NCI-H446 treated with DMSO at 0.1 percent for 48 hours (cell line): ENCODE data around the gene WIF1.

Source experiments
- DNase-seq: peaks from one replicate; lab custom pipeline; 2025; lab: John Stamatoyannopoulos, UW

WIF1 gene

DNA sequence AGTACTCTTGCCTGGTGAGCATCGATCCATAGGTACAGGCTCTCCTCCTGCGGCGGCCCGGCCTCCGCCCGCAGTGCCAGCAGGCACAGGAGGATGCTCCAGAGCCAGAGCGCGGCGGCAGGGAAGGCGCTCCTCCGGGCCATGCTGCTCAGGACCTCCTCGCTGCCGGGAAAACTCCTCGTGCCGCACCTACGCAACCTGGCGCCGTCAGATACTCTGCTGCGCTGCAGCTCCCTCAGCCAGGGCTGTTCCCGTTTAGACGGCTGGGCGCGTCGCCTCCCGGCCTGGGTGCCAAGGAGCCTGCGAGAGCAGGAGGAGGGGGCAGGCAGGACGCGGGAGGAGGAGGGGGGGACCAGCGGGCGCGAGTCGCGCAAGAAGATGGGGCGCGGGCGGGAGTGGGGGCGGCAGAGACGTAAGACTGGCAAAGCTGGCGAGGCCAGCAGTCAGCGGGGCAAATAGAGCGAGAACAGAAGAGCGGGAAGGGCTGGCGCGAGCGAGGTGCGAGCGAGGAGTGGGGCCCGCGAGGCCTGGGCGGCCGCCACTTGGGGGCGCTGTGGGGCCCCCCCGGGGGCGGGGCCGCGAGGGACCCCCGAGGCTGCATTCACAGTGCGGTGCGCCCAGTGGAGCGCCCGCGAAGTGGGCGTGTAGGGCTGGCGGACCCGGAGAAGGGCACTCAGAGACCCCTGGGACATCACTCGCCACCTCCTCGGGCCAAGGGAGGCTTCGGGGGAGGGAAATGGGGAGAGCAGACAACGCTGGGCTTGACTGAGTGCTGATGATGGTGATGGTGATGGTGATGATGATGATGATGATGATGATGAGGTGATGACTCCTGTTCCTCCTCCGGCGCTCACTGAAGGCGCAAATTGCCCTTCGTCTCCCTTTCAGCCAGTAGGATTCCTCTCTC, at the start of gene WIF1:
TSS of gene WIF1 (minus strand) at position 257 of the 907 bp plus-strand sequence. CDS start at position 143, 114 bp downstream.
- no peak for DNase-seq

GRCh38 chr12:65170209-65170881, 49.2 kb upstream of the WIF1 start:
- no peak for DNase-seq

- DNase-seq = peak; percentile 72
These were observed 48.5 kb upstream of the WIF1 start, which contains the start of gene LEMD3 for GRCh38 chr12:65169320-65170208. Gene LEMD3 (plus strand): TSS chr12:65169583. CDS start chr12:65169597, 14 bp downstream.

DNA sequence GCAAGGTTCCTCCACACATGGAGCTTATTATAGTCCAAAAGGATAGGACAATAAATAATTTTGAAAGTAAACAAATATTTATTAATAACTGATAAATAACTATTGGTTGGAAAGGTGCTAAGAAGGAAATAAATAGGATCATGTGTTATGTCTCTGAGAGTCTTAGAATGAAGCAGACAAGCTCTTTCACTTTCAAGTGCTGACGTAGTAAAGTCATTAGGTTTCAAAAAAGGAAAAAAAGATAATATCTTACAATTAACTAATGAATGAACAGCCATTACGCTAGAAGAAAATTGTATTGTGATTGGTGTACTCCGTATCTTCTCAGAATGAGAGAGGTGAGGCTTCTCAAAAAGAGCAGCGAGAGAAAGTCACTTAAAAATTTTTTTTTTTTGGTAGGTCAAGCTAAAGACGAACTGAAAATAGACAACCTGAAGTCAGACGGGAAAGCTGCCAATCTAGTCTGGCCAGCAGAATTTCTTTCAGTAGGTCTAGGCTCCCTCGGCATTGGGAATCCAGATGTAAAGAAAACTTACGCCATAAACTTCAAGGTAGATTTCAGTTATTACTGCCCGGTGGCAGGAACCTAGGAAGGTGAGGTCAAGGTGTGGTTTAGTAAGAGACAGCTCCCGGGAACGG, 47.7 kb upstream of the WIF1 start:
- no peak for DNase-seq

- DNase-seq = no peak
These were observed 43.7 kb upstream of the WIF1 start for GRCh38 chr12:65164774-65165173.

- DNase-seq = no peak
These were observed 43.1 kb upstream of the WIF1 start for GRCh38 chr12:65164244-65164643.

GRCh38 chr12:65162609-65163008, 41.5 kb upstream of the WIF1 start:
- no peak for DNase-seq

DNA sequence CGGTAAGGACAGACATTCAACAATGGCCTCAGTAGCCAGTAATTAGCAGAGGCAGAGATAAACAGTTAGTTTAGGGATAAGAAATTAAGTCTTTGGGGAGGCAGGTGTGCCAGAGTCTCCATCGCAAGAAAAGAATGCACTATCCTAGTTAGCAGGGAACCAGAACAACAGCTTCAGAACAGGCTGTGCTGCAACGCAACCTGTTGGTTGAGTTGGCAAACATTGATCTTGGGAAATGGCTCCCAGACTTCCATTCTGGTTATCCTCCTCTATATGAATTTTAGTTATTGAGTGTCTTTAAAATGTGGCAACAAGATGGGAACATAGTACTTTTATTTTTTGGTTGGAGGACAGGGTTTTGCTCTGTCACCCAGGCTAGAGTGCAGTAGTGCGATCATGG, 36.0 kb upstream of the WIF1 start:
- DNase-seq = no peak

- no peak for DNase-seq
These were observed 35.3 kb upstream of the WIF1 start for GRCh38 chr12:65156366-65156841.

DNA sequence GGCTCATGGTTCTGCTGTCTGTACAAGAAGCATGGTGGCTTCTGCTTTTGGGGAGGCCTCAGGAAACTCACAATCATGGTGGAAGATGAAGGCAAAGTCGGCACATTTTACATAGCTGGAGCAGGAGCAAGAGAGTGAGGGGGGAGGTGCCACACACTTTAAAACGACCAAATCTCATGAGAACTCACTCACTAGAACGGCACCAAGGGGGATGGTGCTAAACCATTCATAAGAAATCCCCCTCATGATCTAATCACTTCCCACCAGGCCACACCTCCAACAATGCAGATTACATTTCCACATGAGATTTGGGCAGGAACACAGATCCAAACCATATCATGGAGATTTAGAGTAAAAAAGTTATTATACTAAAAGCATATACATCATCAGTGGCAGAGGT, 34.7 kb upstream of the WIF1 start:
- DNase-seq = no peak

DNA sequence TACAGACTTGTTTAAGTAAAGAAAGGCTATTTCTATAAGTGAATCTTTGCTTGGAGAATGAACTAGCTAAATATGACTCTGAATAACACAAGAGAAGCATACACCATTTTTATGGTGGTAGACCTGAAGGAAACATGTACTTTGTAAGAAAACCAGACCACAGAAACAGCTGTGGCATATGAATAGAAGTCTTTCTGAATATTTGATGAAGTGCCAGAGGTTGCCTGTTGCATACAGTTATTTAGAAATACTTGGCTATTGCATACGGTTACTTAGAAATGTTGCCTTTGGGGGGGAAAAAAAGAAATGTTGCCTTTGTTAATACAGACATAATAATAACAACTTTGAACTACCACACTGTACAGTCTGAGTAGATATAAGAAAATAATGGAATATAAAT, 31.5 kb upstream of the WIF1 start:
- DNase-seq = no peak

GRCh38 chr12:65152012-65152411, 30.9 kb upstream of the WIF1 start:
- DNase-seq = no peak

- no peak for DNase-seq
These were observed 26.3 kb upstream of the WIF1 start for GRCh38 chr12:65147312-65147905.

DNA sequence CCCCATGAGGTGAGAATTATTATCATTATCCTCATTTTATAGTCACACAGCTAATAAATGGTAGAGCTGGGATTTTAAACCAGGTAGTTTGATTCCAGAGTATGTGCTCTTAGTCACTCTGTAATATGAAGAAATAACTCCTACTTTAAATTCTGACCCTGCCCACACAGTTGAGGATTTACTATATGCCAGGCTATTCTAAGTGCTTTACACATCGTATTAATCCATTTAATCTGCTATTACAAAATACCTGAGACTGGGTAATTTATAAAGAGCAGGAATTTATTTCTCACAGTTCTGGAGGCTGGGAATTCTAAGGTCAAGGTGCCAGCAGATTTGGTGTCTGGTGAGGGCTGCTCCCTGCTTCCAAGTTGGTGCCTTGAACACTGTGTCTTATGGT, 19.6 kb upstream of the WIF1 start:
- DNase-seq = no peak

DNA sequence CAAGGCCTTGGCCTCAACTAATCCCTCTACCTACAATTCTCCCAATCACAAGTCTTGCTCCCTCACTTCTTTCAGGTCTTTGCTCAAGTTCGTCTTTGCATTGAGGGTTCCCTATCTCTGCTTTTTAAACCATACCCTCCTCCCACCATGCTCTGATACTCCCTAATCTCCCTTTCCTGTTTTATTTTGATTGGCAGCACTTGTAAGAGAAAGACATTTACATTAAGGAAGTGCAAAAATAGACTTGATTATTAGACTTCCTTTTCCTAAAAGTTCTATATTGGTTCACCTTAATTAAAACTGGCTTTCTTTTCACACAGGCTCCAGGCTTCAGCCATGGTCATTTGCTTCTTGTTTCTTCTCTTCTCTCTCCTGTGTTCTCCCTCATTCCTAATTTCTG, 18.3 kb upstream of the WIF1 start:
- DNase-seq = no peak

GRCh38 chr12:65133879-65134278, 12.8 kb upstream of the WIF1 start:
- no peak for DNase-seq

GRCh38 chr12:65126482-65126881, 5.4 kb upstream of the WIF1 start:
- no peak for DNase-seq

DNA sequence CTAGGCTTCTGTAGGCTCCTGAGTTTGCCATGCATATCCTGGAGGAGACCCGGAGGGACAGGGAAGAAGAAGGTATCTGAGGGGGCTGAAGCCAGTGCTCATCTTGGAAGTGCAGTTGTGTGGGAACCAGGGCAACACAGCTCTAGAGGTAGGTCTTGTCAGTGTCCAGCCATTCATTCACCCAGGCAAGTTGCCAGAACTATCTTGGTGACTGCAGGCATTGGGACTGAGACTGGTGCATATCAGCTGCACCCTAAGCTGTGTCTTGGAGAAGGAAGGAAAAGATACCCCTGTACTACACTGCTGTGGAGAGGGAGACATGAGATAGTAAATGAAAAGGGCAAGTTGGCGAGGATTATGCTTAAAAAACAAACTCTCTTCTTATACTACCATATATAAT, 4.9 kb upstream of the WIF1 start:
- no peak for DNase-seq

DNA sequence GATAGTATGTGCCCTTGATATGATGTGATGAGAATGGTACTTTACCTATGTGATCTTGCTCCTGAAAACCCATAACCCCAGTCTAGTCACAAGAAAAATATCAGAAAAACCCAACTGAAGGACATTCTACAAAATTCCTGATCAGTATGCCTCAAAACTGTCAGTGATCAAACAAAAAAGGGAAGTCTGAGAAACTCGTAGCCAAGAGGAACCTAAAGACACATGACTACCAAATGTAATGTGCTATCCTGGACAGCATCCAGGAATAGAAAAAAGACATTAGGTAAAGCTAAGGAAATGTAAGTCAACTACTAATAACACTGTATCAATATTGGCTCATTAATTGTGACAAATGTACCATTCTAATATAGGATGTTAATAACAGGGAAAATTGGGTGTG, 4.1 kb upstream of the WIF1 start:
- no peak for DNase-seq

GRCh38 chr12:65123435-65124063, 2.4 kb upstream of the WIF1 start:
- DNase-seq = peak; percentile 2

DNA sequence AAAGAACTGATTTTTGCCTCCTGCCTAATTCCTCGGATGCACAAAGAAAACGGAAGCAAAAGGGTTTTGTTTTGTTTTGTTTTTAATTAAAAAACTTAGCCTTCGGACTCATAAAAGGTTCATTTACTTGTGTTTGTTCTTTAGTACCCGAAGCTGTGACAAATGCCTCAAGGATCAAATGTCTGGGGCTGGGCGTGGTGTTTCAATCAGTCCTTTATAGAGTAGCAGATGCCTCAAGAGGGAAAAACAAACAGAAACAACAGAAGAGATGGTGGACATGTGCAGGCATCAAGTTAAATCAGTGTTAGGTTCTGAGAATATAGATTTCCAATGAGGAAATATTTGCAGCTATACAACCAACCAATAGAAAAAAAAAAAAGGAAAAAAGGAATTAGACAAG, 1.6 kb upstream of the WIF1 start:
- DNase-seq = no peak
